ENCODE measurements around the gene PTPN1.
"Not testable (repeated sequence)": the region's sequence is repeated elsewhere in the genome, so short reads cannot be mapped to it uniquely, and the experiment has no call there.

Gene PTPN1

DNA sequence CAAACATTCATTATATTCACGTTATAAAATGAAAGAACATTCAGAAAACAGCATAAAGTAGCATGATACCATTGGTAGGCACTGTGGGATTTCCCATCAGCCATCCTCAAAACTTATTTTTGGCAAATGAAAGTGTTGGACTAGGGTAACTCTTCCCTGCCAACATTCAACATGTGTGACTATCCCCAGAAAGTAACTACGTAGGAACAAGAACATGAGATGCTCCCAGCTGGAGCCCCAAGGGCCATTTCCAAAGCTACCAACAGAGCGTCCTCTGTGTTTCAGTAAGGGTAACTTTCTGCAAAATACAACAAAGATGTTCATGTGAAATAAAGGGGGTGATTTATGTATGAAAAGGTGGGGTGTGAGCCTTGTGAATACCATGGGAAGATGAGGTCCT, 28.4 kb upstream of the PTPN1 start:
- no peak for DNase-seq (ENCODE audit: low spot score)

DNA sequence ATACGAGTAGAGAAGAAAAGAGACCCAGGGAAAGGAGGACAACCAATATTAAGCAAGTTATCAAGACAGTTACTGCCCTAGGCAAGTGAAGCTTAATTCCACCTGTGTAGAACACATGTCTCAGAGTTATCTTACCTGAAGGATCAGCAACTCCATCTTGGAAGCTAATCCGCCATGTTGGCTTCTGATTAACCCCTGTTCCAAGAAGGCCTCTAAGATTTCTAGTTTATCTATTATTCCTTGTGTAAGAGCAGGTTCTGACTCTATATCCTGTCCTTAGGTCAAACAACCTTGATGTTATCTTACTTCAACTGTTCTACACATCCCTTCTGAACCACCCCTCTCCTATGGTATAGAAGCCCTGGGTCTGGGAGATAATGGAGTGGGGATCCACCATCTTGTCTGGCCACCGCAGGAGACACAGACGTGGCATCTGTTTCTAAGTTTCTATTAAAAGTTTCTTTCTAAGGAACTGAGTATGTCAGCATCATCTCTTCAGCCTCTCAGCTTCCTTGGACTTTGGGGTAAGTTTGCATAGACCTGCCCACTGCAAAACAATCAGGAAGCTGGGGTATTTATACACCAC, 27.7 kb upstream of the PTPN1 start:
- no peak for DNase-seq (ENCODE audit: low spot score)

DNA sequence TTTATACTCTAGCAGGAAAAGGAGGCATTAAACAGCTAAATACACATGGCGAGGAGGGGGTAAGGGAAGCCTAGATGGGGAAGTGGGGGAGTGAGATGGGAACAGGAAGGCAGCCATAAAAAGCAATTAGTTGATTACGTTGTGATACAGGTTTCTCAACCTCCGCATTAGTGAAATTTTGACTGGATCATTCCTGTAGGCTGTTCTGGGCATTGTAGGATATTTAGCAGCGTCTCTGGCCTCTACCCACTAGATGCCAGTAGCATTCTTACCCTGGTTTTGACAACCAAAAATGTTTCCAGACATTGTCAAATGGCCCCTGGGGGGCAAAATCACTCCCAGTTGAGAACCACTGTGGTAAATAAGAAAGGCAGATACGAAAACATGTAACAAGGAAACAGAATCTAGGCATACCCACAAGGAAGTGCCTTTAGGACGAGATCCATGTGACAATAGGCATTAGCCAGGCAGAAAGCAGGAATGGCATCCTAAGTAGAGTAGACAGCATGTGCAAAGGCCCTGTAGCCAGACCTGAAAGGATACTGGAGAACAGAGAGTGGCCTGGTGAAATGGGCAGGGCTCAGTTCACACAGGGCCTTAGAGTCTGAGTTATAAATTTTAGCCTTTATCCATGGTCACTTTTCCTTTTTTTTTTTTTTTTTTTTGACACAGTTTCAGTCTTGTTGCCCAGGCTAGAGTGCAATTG, 25.8 kb upstream of the PTPN1 start:
- no peak for DNase-seq (ENCODE audit: low spot score)

DNA sequence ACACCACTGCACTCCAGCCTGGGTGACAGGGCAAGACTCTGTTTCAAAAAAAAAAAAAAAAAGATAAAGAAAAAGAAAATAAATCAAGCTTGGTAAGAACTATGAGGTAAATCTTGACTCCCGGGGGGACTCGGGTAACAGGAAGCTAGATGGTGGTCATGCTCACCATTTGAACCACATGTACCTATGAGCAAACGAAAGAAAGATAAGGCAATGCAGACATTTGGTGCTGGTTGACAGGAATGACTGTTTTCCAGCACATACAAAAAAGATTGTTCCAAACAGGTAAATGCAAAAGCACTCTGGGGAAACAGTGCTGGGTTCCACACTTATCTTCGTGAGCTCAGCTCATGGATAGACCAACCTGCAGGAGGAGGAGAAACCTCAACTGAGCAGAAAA, 22.8 kb upstream of the PTPN1 start:
- no peak for DNase-seq (ENCODE audit: low spot score)

DNA sequence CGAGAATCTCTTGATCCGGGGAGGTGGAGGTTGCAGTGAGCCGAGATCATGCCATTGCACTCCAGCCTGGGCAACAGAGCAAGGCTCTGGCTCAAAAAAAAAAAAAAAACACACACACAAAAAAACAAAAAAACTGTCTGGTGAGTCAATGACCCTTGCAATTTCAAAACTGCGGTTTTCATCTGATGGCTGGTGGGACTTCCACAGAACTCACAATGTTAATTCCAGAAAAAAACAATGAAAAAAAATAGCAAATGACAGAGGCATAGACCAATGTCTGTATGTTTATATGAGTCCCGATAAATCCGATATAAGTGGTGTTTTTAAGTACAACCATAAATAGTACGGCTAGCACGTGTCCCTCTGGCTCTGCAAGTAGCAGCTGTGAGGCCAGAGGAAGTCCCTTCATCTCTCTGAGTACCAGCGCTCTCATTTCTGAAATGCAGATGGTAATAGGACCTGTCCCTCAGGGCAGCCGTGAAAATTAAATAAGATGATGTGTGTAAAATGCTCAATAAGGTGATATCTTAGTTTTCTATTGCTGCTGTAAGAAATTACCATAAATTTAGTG, 21.9 kb upstream of the PTPN1 start:
- no peak for DNase-seq (ENCODE audit: low spot score)

DNA sequence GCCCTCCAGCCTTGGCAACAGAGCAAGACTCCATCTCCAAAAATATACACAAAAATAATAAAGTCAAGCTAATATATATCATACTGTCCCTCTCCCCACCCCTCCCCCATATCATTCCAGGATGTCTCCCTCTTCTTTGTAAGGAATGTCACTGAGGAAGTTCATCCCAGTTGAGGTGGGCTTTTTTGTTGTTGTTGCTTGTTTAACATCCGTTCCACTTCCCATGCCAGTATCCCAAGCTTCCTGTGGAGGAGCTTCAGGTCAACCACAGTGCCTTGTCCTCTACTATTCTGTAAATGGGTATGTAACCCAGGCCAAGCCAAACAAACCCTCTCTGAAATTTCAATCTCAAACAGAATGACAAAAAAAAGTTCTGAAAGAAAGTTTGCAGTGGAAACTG, 19.0 kb upstream of the PTPN1 start:
- no peak for DNase-seq (ENCODE audit: low spot score)

DNA sequence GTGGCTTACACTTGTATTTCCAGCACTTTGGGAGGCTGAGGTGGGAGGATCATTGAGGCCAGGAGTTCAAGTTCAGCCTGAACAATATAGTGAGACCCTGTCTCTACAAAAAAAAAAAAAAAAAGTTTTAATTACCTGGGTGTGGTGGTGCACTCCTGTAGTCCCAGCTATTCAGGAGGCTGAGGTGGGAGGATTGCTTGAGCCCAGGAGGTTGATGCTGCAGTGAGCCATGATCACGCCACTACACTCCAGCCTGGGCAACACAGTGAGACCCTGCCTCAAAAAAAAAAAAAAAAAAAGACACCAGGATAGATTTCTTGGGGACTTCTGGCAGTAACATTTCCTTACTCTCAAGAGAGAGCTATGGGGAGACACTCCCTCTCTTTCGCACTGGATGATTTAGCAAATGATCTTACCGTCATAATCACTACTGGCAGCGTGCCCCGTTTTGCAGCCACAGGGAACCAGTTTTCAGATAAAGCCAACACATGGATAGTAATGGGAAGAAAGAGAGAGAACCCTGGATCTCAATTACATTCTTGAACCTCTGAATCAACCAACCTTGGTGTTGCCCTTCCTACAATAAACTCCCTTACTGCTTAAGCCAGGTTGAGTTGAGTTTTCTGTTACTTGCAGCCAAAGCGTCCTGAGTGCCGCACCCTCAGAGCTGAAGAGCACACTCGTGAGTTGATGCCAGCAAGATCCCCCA, 18.1 kb upstream of the PTPN1 start:
- DNase-seq (ENCODE audit: low spot score) = no peak

DNA sequence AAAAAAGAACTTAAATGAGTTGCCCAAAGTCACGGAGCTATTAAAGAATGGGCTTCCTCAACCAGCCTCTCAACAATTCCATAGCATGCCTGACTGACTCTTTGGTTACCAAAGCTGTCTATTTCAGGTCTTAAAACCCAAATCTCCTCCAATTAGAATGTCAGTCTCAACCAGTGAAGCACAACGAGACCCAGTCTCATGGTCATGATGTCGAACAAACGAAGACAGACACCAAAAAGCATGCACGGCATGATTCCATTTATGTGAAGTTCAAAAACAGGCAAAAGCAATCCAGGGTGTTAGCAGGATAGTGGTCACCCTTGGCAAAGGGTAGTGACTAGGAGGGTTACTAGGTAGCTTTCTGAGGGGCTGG, 16.3 kb upstream of the PTPN1 start:
- DNase-seq (ENCODE audit: low spot score) = no peak

DNA sequence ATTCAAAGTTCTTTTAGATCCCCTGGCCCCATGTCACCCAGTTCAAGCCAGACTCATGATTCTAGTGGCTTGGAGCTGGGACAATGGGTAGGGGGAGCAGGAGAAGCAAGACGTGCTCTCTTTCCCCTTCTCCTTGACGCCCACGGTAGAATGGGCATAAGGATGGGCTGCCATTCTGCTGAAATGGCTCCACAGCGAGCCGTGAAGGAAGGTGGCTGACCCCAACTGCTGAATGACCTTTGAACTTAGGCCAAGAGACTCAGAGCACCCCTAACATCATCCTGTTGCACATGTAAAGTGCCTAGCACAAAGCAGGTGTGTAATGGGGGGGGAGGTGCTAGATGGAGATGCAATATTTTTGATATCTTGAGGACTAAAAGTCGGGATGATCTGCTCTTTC, 15.8 kb upstream of the PTPN1 start:
- no peak for DNase-seq (ENCODE audit: low spot score)

DNA sequence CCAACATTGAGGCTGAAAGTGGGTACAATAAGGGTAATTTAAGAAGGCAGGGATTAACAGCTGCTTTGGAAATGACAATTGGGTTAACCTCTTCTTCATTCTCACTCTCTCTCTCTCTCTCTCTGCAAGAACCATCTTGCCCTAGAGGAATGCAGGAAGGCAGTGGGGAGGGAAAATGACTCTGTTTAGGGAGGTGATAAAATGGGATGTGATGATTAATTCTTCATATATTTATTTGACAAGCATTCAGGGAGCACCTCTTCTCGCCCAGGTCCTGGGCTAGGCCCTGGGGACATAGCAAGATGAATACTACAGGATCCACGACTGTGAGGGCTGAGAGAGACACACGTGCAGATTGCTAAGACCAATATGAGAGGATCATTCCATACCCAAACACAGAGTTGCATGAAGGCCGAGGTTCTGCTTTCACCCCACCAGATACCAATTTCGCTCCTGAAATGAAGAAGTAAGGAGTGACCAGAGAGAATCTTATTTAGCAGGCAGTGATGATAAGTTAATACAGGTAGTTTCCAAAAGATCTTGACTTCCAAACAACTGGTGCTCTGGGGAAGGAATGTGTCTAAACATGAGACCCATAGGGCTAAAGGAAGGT, 13.3 kb upstream of the PTPN1 start:
- DNase-seq (ENCODE audit: low spot score) = no peak

DNA sequence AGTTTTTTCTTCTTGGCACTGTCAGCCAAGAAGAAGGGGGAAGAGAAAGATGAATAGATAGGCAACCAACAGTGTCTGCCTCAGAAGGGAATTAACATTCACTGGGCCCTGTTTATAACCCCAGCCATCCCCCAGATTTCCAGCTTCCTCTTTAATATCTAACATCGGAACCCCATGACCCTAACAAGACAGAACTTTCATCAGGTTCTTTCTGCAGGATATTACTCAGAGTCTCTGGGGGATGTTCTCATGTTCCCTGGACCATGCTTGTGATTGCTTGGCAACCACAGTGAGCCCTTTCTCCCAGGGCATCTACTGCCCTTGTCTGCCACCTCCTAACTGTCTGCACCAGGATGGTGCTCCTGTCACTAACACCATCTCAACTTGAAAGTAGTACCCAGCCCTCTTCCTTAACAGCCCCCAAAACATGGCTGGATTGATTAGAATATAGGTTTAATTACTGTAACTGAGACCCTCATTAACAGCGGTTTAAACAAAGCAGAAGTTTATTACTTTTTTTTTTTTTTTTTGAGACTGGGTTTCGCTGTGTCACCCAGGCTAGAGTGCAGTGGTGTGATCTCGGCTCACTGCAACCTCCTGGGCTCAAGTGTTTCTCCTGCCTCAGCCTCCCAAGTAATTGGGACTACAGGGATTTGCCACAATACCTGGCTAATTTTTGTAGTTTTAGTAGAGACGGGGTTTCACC, 12.0 kb upstream of the PTPN1 start:
- no peak for DNase-seq (ENCODE audit: low spot score)

DNA sequence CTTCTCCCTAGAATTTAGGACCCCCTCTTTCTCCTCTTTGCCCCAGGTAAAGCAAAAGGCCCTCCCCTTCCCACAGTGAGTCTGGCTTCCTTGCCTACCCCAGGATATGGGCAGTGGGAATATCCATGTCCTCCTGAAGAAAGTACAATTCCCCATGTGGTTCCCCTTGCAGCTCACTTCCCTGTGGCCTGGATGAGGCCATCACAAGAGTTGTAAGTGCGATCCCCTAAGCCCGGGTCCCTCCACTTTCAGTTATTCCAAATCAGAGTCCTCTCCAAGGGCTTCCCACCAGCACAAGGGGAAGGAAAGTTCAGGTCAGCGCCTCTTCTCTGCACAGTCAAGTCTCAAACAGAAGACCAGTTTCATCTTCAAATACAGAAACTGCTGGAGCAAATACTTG, 10.2 kb upstream of the PTPN1 start:
- DNase-seq (ENCODE audit: low spot score) = no peak

DNA sequence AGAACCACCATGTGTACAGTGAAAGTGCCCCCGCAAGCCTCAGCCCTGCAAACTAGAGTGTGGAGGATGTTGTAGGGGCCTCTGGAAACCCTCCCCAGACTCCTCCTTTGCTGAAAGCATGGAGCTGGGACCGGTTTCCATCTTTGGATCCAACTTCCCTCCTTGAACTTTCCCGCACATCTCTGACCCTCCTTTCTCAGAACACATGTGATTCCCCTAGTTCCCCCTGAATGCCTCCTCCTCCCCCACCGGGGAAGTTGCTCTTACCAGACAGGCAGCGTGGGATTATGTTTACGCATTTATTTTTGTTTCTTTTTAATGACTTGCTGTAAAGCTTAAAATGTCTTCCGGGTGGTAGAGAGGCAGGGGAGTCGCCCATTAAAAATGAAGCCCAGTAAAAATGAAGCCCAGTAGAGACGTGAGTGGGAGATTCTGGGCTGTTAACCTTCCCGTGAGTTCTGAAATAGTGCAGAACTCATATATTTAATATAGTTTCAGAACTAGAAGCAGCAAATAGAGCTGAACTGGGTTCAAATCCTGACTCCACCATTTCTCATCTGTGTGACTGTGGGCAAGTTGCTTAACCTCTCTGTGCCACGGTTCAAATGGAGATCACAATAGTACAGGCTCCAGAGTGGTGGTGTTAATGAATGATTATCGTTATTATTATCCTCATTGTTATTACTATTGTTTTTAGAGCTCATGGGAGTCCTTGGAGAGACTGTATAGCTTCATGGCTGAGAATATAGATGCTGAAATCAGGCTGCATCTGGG, 8.0 kb upstream of the PTPN1 start:
- no peak for DNase-seq (ENCODE audit: low spot score)

DNA sequence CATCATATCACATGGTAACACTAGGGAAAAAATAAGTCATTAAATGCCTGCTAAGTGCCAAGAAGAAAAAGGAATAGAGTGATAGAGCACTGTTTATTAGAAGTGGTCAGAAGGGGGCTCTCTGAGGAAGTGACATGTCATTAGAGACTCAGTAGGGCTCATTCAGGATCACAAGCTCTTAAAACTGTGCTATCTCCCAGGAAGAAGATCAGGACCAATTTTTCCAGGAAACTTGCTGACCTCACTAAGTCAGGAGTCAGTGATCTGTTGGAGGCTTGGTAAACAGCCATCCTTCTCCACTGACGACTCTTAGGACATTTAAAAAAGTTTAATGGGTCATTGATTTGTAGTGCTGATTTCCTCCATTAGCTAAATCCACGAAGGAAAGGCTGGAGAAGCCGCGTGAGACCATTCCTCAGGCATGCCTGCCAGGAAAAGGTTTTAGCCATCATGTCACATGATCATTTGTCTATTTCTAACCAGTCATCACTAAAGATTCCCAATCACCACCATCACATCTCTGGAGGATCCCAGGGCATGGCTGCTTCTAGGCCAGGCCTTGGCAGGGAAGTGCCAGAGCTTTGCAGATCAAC, 5.9 kb upstream of the PTPN1 start:
- DNase-seq (ENCODE audit: low spot score) = no peak

DNA sequence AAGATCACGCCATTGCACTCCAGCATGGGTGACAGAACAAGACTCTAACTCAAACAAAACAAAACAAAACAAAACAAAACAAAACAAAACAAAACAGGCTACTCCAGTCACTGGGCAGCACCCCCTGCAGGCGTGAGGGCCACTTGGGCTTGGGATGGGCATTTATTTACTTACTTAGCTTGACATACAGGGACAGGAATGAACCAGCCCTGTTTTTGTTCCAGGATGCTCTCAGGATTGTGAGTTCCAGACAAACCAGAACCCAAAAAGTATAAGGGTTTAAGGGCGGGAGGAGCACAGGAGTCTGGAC, 4.0 kb upstream of the PTPN1 start:
- DNase-seq (ENCODE audit: low spot score) = no peak

DNA sequence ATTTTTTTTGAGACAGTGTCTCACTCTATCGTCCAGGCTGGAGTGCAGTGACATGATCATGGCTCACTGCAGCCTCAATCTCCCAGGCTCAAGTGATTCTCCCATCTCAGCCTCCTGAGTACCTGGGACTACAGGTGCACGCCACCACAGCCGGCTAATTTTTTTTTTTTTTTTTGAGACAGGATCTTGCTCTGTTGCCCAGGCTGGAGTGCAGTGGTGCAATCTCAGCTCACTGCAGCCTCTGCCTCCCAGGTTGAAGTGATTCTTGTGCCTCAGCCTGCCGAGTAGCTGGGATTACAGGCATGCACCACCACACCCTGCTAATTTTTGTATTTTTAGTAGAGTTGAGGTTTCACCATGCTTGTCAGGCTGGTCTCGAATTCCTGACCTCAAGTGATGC, 2.4 kb upstream of the PTPN1 start:
- not testable (repeated sequence) for DNase-seq (ENCODE audit: low spot score)

DNA sequence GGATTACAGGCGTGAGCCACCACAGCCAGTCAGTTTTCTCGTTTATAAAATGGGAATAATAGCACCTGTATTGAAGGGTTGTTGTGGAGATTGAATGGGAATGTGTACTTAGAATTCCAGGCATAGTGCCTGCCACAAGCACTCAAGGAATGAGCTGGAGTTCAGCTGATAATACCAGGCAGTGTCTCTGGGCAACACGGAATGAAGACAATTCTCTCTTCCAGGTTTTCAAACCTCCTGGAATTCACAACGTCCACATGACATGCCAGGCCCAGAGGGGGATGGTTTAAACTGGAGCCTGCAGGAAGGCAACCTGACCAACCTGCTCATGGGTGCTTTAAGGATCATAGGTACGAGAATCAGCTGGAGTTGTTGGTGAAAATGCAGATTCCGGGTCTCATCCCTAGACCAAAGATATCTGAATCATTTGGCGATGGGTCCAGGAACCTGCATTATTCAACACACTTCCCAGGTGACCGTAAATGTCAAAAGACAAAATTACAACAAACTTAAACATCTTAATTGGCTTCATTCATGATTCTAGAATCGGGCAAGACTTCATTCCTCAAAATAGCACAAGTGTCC, 1.9 kb upstream of the PTPN1 start:
- no peak for DNase-seq (ENCODE audit: low spot score)

DNA sequence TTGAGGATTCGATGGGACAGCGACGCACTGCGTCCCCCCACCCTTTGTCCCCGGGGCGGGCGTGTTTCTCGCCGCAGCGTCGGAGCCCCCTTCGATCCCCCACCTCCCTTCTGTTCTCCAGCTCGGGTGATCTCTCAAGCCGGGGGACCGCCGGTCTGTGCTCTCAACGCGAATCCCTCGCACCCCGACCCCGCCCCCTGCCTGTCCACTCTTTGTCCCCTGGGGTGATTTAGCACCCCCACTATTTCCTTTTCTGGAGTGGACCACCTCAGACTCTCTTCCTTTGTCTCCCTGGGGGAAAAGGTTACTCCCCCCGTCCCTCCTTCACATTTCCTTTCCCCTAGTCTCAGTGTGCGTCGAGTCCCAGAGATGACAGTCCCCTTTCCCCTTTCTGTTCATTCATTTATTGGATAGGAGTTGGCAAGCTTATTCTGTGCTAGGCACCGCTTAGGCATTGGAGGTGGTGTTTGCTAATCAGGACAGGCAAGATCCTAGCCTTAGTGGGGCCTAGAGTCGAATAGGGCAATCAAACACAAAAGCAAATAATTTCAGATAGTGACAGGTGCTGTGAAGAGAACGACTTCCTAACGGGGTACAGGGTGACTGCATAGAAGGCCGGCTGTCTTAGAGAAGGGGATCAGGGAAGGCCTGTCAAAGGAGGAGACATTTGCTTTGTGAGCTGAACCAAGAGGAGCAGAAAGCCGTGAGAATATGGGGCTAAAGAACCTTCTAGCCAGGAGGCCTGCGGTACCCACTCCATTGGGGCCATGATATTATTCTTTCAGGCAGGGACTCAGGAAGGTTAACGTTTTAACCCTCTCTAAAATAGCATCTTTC, 741 bp downstream of the PTPN1 start:
- DNase-seq (ENCODE audit: low spot score) = peak; percentile 58

DNA sequence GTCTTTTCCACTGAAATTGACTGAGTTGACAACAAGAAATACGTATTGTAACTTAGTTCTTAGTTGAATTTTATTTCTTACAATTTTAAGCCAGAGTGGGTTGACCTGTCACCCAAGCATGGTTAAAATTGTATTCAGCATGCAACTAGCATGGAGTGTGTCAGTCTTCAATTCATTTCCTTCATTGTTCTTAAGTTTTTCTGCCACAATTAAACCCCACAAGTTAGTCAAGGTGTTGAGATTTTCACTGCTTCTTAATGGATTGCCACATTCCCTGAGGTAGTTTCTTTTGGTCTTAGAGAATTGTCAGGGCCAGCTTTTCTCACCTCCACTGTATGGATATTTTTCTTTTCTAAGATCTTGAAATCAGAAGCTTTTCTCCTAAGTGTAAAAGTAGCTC, 2.1 kb downstream of the PTPN1 start:
- no peak for DNase-seq (ENCODE audit: low spot score)

Measured in ecto neural progenitor cell (in vitro differentiated cells).